GM19193 (cell line): ENCODE data around the gene TP53I13.

Experiments used
- POLR2A ChIP-seq: IDR thresholded peaks from 4 replicates; pipeline ENCODE4 v1.6.1; 2011; ENCODE audit not compliant: insufficient read depth, insufficient read length; ENCODE audit errors: extremely low read depth

TP53I13 gene

GRCh38 chr17:29620779-29621500 lies 52.4 kb downstream of the TP53I13 start:
- no peak for TF ChIP-seq POLR2A

GRCh38 chr17:29621751-29622194 lies 53.3 kb downstream of the TP53I13 start:
- no peak for TF ChIP-seq POLR2A
